ENCODE data around the gene CHPT1. TPM values are rescaled to one million over a fixed set of nuclear protein-coding genes. Genes with fewer than 3 reads are reported as not detected.

The CHPT1 gene
- total and polyA plus RNA-seq, 3 donors from 2014 or later, result 150 to 267 (median 154) TPM

DNA sequence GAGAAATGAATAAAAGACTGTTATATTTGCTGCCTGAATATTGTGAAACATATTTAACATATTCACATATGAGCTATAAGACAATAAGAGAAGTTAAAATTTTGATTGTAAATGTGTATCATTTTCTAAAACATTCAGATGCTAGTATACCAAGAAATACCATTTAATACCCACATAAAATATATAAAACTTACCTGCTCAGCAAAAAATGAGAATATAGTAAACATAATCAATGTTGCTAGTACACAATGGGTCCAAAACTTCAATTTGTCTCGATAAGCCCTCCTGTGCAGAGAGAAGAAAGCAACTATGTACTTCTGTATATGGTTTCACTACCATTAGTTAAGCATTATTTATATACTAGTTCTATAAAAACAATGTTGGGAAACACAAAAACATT is 51.5 kb downstream of the CHPT1 start:
- H3K27ac ChIP-seq, result no peak overlapping the region
- WGBS, 2 donors, result 90 to 97% methylated on average over 1 of the region's 1 CpG
- H3K27me3 ChIP-seq, result no peaks in the 10 kb centered on the region
- H3K36me3 ChIP-seq (ENCODE audit: low read depth, missing control alignments), result no peaks in the 10 kb centered on the region
- DNase-seq, result no peak
- intact Hi-C loops (cut with DNase I; ENCODE audit: low total_unique reads), result no loop called here
- H3K4me3 ChIP-seq, result no peak overlapping the region
- H3K4me1 ChIP-seq, result no peaks in the 10 kb centered on the region
- TF ChIP-seq POLR2A (IDR thresholded peaks at IDR 0.05) (no peak), CTCF (IDR thresholded peaks at IDR 0.05) (no peak)
- H3K9me3 ChIP-seq, result no peaks in the 10 kb centered on the region

DNA sequence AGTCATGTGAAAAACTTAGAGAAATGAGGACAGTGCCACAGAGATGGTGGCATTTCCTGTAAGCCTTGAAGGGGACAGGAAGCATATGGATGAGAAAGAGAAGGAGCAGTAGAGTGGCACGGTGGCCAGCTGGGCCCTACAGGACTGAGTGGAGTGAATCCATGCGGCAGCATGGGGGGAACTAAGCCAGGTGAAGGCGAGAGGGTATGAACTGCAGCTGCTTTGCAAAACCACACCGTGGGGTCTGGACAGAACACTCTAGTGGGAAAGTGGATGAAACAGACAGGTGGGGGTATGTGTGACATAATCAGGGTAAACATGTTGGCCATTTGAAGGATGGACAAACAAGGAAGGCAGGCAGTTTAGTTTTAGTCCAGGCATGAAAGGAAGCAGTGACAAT is 52.2 kb downstream of the CHPT1 start:
- Histone ChIP-seq H3K4me3 (no peak overlapping the region), H3K27ac (no peak overlapping the region), H3K9me3 (no peaks in the 10 kb centered on the region), H3K27me3 (no peaks in the 10 kb centered on the region), H3K4me1 (no peaks in the 10 kb centered on the region), H3K36me3 (ENCODE audit: low read depth, missing control alignments) (no peaks in the 10 kb centered on the region)
- no peak for DNase-seq
- no peak for TF ChIP-seq POLR2A (IDR thresholded peaks at IDR 0.05)
- TF ChIP-seq CTCF (IDR thresholded peaks at IDR 0.05), result no peak
- WGBS, 2 donors, result 88 to 92% methylated on average over 4 of the region's 4 CpGs
- intact Hi-C loops (cut with DNase I; ENCODE audit: low total_unique reads), result no loop called here

DNA sequence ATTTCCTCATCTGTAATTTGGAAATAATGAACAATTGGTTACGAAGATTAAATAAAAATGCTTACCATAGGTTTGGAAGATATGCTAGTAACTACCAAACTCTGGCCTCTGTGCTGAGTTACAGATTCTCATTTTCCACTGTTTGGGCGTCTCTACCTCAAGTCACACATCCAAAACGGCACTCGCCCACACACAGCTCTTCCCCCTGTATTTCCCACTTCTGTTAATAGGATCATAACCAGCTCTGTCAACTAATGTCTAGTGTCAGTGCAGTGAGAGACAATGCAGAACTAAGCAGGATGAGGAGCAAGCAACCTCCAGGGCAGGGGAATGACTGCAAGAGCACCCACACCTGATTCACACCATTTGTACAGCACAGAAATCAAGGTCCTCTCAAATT is 52.7 kb downstream of the CHPT1 start:
- no peak for TF ChIP-seq CTCF (IDR thresholded peaks at IDR 0.05)
- TF ChIP-seq POLR2A (IDR thresholded peaks at IDR 0.05), result no peak
- intact Hi-C loops (cut with DNase I; ENCODE audit: low total_unique reads), result no loop called here
- Histone ChIP-seq H3K9me3 (no peaks in the 10 kb centered on the region), H3K36me3 (ENCODE audit: low read depth, missing control alignments) (no peaks in the 10 kb centered on the region), H3K4me1 (no peaks in the 10 kb centered on the region), H3K27me3 (no peaks in the 10 kb centered on the region), H3K27ac (no peak overlapping the region), H3K4me3 (no peak overlapping the region)
- no peak for DNase-seq
- WGBS, 2 donors, result 89 to 97% methylated on average over 4 of the region's 4 CpGs

DNA sequence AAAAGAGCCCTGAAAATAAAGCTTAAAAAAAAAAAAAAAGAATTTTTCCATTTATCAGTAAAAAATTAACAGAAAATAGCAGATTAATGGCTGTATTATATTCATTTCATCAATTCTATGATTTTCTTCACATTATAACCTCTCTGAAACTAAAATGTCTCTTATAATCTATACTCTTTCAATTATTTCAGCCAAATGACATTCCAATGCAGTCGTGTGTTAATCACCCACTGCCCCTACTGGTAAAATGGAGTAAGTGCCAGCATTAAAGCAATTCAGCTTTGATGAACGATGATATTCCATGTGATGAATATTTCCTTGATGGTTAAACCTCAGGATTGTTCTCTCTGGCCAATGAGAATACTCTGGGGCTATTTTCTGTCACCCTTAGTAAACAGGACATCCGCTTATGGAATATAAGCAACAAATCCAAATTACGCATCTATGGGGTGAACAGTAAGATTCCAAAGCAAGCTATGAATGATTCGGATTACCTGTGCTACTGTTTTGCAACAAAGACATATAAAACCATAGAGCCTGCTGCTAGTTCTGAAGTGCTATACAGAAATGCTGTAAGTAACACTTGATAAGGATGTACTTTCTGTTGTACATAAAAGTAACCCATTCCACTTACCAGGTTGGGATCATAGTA is 62.1 kb downstream of the CHPT1 start:
- no peaks in the 10 kb centered on the region for H3K27me3 ChIP-seq
- WGBS, 2 donors, result 69 to 75% methylated on average over 5 of the region's 5 CpGs
- no peaks in the 10 kb centered on the region for H3K9me3 ChIP-seq
- no peaks in the 10 kb centered on the region for H3K36me3 ChIP-seq (ENCODE audit: low read depth, missing control alignments)
- no peaks in the 10 kb centered on the region for H3K4me1 ChIP-seq
- no peak overlapping the region for H3K27ac ChIP-seq
- no peak for DNase-seq
- no peak overlapping the region for H3K4me3 ChIP-seq
- peak; percentile 48 to 72 (median 72) for TF ChIP-seq CTCF (IDR thresholded peaks at IDR 0.05)
- no peak for TF ChIP-seq POLR2A (IDR thresholded peaks at IDR 0.05)
- intact Hi-C loops (cut with DNase I; ENCODE audit: low total_unique reads), result no loop called here

GRCh38 chr12:101761350-101761749 is 63.9 kb downstream of the CHPT1 start:
- WGBS, 2 donors, result 79 to 83% methylated on average over 5 of the region's 5 CpGs
- intact Hi-C loops (cut with DNase I; ENCODE audit: low total_unique reads), result no loop called here
- no peaks in the 10 kb centered on the region for H3K36me3 ChIP-seq (ENCODE audit: low read depth, missing control alignments)
- no peak for DNase-seq
- no peaks in the 10 kb centered on the region for H3K9me3 ChIP-seq
- no peaks in the 10 kb centered on the region for H3K27me3 ChIP-seq
- TF ChIP-seq POLR2A (IDR thresholded peaks at IDR 0.05), result no peak
- TF ChIP-seq CTCF (IDR thresholded peaks at IDR 0.05), result no peak
- H3K4me3 ChIP-seq, result no peak overlapping the region
- no peak overlapping the region for H3K27ac ChIP-seq
- H3K4me1 ChIP-seq, result no peaks in the 10 kb centered on the region
